Gastrocnemius medialis (tissue), 4 donors: ENCODE data around the gene L3MBTL1.
"Not testable (repeated sequence)": the region's sequence is repeated elsewhere in the genome, so short reads cannot be mapped to it uniquely, and the experiment has no call there.

Source experiments
- CTCF ChIP-seq, 5 experiments: fragments of 450-650 bp in 3 of 5; fragments of 200-600 bp in 2 of 5; sonication (generic) in 2 of 5; IDR thresholded peaks in 4 of 5; conservative IDR thresholded peaks in 1 of 5; 1 replicate in 4 of 5; 2 replicates in 1 of 5; pipeline ENCODE4 v1.5.1; 2016 to 2019; ENCODE audit warnings: antibody characterized with exemption in 5 of 5, mild to moderate bottlenecking in 3 of 5, moderate library complexity in 3 of 5
- POLR2A ChIP-seq, 2 donors: fragments of 450-650 bp; IDR thresholded peaks; one replicate each; pipeline ENCODE4 v1.6.1; 2017; ENCODE audit warnings: antibody characterized with exemption in 2 of 2, mild to moderate bottlenecking in 2 of 2, moderate library complexity in 2 of 2

GRCh38 chr20:43502021-43502420 is 5.5 kb upstream of the L3MBTL1 start:
- not testable (repeated sequence) for TF ChIP-seq CTCF (IDR thresholded peaks at IDR 0.05 in 4 of 5, conservative IDR thresholded peaks at IDR 0.05 in 1 of 5); POLR2A (IDR thresholded peaks at IDR 0.05)
